HG02571 (cell line): ENCODE data around the gene MEGF8.

Experiments used
- ATAC-seq: cut with Tn5 transposase; IDR thresholded peaks from one replicate; pipeline ENCODE4 v1.9.1; 2021; ENCODE audit warnings: mild to moderate bottlenecking, moderate library complexity; ENCODE audit not compliant: unreplicated experiment

Gene MEGF8

GRCh38 chr19:42410371-42410770, 84.9 kb downstream of the MEGF8 start:
- no peak for ATAC-seq

GRCh38 chr19:42411581-42412178, 86.2 kb downstream of the MEGF8 start:
- no peak for ATAC-seq

GRCh38 chr19:42412227-42412626, 86.8 kb downstream of the MEGF8 start:
- ATAC-seq = no peak

DNA sequence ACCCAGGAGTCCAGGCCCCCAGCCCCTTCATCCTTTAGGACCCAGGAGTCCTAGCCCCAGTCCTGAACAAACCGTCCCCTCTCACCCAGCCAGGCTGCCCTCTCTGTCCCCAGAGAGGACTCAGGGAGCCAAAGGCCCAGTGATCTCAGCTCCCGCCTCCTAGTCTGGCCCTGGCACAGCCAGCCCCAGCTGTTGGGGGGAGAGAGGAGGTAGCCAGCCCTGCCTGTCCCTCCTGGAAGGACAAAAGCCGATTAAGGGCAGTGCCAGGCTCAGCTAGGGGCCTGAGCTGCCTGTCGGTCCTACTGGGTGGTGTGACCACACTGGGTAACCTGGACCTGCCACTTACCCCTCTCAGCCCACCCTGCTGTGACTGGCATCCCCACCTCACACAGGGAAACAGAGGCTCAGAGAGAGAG, 87.2 kb downstream of the MEGF8 start:
- no peak for ATAC-seq

GRCh38 chr19:42419309-42419708, 93.9 kb downstream of the MEGF8 start:
- no peak for ATAC-seq

DNA sequence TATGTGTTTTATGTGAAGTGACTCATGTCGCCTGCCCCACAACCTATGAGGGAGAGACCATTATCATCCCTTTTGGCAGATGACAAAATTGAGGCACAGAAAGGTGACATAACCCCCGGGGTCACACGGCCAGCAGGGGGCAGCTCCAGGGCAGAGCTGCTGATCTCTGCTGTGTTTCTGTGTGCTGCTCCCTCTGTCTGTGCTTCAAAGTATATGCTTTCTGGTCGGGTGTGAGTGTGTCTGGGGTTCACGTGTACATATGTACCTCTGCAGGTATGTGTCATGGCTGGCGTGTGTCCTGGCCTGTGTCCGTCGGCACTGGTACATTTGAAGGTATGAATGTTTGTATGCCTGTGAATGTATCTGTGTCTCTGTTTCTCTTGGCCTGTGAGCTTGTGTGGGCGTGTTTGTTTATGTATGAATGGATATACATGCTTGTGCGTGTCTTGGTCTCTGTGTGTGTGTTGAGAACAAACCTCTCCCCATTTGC, 94.7 kb downstream of the MEGF8 start:
- no peak for ATAC-seq

GRCh38 chr19:42421101-42421500, 95.7 kb downstream of the MEGF8 start:
- no peak for ATAC-seq

- ATAC-seq = no peak
Observed at GRCh38 chr19:42421591-42422031, 96.2 kb downstream of the MEGF8 start.

DNA sequence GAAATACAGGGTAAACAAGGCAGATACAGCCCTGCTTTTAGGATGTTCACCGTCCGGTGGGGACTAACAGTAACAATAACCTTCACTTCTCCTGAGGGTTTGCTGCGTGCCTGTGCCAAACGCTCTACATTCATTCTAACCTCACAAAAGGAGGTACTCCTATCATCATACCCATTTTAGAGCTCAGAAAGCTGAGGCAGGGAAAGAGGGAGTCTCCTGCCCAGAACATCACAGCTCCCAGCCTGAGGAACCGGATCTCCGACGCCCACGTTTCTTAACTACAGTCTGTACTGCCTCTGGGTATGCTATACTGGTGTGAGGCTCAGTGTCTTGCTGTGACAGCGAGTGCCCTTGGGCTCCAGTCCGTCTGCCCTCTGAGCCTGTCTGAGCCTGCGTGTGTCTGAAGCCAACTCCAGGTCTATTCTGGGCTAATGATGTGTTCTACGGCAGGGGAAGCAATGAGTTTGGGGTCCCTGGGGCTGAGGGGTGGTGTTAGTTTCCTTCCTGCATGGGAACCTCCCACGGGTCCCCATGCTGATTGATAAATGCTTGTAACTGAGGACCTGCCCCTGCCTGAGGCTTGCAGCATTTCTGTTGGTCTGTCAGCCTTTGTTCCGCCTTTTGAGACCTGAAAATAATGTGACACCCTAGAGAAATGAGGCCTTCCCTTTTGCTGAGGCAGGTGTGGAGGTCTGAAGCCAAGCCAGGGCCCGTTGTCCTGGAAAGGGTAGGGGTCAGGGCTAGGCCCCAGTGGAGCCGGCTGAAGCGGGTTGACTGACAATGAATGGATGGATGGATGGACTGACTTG, 96.9 kb downstream of the MEGF8 start:
- no peak for ATAC-seq

DNA sequence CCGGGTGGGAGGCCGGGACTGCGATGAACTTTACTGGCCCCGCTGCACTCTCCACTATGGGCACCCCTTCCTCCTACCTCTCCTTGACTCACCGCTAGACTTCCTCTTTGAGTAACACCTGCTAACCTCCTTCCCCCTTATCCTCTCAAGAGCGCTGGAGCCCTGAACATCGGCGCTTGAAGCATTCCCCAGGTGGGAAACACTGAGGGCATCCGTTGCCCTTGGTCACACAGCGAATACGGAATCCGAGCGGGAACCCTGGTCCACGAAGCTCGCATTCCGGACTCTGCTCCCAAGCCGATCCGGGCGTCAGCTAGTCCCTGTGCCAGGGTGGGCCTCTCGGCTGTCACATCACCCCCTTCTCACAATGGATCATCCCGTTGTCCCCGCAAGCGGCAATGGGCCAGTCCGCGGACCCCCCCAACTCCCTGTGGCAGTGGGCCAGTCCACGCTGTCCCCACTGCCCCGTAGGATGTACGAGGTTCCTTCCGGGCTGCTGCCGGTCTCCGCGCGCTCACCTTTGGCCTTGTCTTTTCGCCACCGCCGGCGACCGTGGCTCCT, 97.5 kb downstream of the MEGF8 start:
- ATAC-seq = peak; percentile 10

- ATAC-seq = peak; percentile 92
Observed at GRCh38 chr19:42423462-42424344, 98.3 kb downstream of the MEGF8 start.

DNA sequence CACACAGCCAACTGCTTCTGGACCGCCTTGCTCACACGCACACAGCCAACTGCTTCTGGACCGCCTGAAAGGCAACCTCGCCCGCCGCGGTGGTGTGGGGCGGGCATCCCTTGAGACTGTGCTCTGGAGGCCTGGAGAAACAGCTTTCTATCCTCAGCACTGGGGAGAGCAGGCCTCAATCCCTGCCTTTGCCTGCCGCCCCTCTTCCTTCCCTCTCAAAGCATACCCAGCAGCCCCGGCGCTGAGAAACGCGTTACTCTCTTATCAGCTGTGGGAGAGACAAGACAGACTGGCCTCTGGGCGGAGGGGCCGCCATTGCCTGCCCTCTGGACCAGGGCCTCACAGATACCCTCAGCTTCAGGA, 98.9 kb downstream of the MEGF8 start:
- ATAC-seq = no peak

DNA sequence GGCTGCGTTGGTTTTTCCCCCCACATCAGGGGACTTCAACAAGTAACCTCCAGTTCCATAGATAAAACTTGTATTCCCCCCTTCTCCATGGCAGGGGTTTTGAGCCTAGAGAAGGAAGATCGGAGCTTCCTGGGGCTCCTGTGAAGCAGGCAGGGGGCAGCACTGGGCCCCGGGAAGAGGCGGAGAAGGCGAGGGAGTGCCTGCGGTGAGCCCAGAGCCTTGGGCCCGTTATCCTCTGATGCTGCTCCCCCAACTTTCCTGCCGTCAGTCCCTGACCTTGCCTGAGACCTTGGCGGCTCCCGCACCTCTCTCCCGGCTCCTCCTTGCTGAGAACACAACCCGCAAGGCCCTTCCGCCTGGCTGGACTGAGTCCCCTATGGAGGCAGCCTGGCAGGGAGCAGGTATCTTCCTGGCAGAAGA, 99.3 kb downstream of the MEGF8 start:
- ATAC-seq = no peak

- no peak for ATAC-seq
Observed at GRCh38 chr19:42426643-42427042, 101.2 kb downstream of the MEGF8 start.

DNA sequence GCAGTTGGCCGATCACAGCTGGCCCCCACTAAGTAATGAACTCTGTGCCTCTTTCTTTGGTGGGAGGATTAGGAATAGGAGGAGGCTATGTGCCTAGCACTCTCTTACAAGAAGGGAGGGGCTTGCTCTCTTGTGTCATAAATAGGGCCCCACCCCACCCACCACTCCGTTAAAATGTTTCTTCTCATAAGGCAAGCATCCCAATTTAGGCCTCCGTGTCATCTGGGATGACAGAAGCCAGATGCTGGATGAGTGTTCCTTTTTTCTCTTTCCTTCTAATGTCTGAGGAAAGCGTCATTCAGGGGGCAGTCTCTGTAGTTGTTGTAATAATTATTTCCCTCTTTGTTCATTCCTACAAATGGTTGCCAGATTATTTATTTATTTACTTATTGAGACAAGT, 101.9 kb downstream of the MEGF8 start, which contains the start of gene LIPE:
LIPE (minus strand) TSS at position 76 of the 400 bp plus-strand sequence. CDS start 239 bp downstream, outside the sequence.
- ATAC-seq = no peak
